IMR-90 (cell line): Measurements from ENCODE around the gene PITPNB. TPM values are rescaled to one million over a fixed set of nuclear protein-coding genes. Genes with fewer than 3 reads are reported as not detected.
A peak's percentile ranks its signal among the peaks of the same experiment; 100 is the strongest.

Experiments used
- ATAC-seq: fragments of 200-7000 bp; cut with Tn5 transposase; 2 replicates; pipeline ENCODE4 v1.9.1; 2020; ENCODE audit warnings: low read depth, mild to moderate bottlenecking, moderate library complexity
- BruUV-seq: library from RNA; stranded (reverse); fragments of 400-500 nt; replicated peaks from 2 replicates; lab custom pipeline; 2021; lab: Mats Ljungman, UMichigan
- CTCF ChIA-PET: fragments of 300-600 bp; formaldehyde crosslinking; extraction: SDS; loops from one replicate; lab custom pipeline; 2021; ENCODE audit warnings: antibody characterized with exemption; lab: Yijun Ruan, JAX
- POLR2A ChIA-PET: fragments of 300-600 bp; sonication (Branson Sonifier 250); formaldehyde crosslinking; loops from one replicate; lab custom pipeline; 2022; ENCODE audit warnings: antibody characterized with exemption; ENCODE audit not compliant: unreplicated experiment; lab: Charles Lee
- DNase-seq: peaks from one replicate; pipeline ENCODE4 v3.0.0; 2013
- H2AFZ ChIP-seq: replicated peaks from 2 replicates; pipeline ENCODE3; 2013; ENCODE audit warnings: low read length, mild to moderate bottlenecking; ENCODE audit not compliant: poor library complexity
- H2AK5ac ChIP-seq: 2 replicates; pipeline ENCODE4 v1.6.1; 2013; ENCODE audit warnings: low read depth, low read length, inconsistent platforms
- H2AK9ac ChIP-seq: replicated peaks from 2 replicates; pipeline ENCODE3; 2013; ENCODE audit warnings: mild to moderate bottlenecking, low read depth, low read length, moderate library complexity; ENCODE audit not compliant: poor library complexity
- H2BK120ac ChIP-seq: 2 replicates; pipeline ENCODE4 v1.6.1; 2013; ENCODE audit warnings: low read depth, low read length, inconsistent platforms
- H2BK15ac ChIP-seq: 3 replicates; pipeline ENCODE4 v1.6.1; 2013; ENCODE audit warnings: low read depth, low read length, inconsistent platforms
- H2BK20ac ChIP-seq: 2 replicates; pipeline ENCODE4 v1.6.1; 2013; ENCODE audit warnings: low read depth, mild to moderate bottlenecking, inconsistent platforms, low read length, moderate library complexity
- H2BK5ac ChIP-seq: 2 replicates; pipeline ENCODE4 v1.6.1; 2013; ENCODE audit warnings: mild to moderate bottlenecking, low read depth, low read length, inconsistent platforms; ENCODE audit not compliant: poor library complexity, severe bottlenecking
- H3K14ac ChIP-seq: replicated peaks from 2 replicates; pipeline ENCODE4 v1.6.1; 2013; ENCODE audit warnings: low read depth, low read length, inconsistent platforms
- H3K18ac ChIP-seq: 2 replicates; pipeline ENCODE4 v1.6.1; 2013; ENCODE audit warnings: low read depth, low read length, control low read depth
- H3K23ac ChIP-seq: 2 replicates; pipeline ENCODE4 v1.6.1; 2013; ENCODE audit warnings: low read depth, low read length, inconsistent platforms
- H3K27ac ChIP-seq: 2 replicates; pipeline ENCODE4 v1.5.1; 2013; ENCODE audit warnings: mild to moderate bottlenecking, control low read depth, low read length; ENCODE audit not compliant: insufficient read depth
- H3K27me3 ChIP-seq: 2 replicates; pipeline ENCODE4 v1.6.1; 2013; ENCODE audit warnings: low read length; ENCODE audit not compliant: control insufficient read depth, insufficient read depth
- H3K36me3 ChIP-seq: 2 replicates; pipeline ENCODE4 v1.6.1; 2013; ENCODE audit warnings: low read length, mixed read lengths; ENCODE audit not compliant: control insufficient read depth, insufficient read depth
- H3K4ac ChIP-seq: 2 replicates; pipeline ENCODE4 v1.6.1; 2013; ENCODE audit warnings: low read depth, low read length, inconsistent platforms
- H3K4me1 ChIP-seq: 2 replicates; pipeline ENCODE4 v1.6.1; 2013; ENCODE audit warnings: low read length, mixed read lengths; ENCODE audit not compliant: control insufficient read depth, insufficient read depth
- H3K4me2 ChIP-seq: 2 replicates; pipeline ENCODE4 v1.6.1; 2013; ENCODE audit warnings: low read depth, mild to moderate bottlenecking, control low read depth, low read length, moderate library complexity
- H3K4me3 ChIP-seq: 2 replicates; pipeline ENCODE4 v1.5.1; 2013; ENCODE audit warnings: low read depth, mild to moderate bottlenecking, control low read depth, low read length, moderate library complexity; ENCODE audit not compliant: insufficient read depth
- H3K56ac ChIP-seq: 2 replicates; pipeline ENCODE4 v1.6.1; 2013; ENCODE audit warnings: low read length, inconsistent platforms; ENCODE audit not compliant: insufficient read depth; ENCODE audit errors: extremely low read depth
- H3K79me1 ChIP-seq, 2 experiments: 2 replicates each; pipeline ENCODE4 v1.6.1; 2013; ENCODE audit warnings: low read length in 2 of 2, inconsistent platforms in 1 of 2, low read depth in 1 of 2
- H3K9ac ChIP-seq: 2 replicates; pipeline ENCODE4 v1.6.1; 2013; ENCODE audit warnings: low read depth, low read length, control low read depth
- H3K9me1 ChIP-seq: 2 replicates; pipeline ENCODE4 v1.6.1; 2013; ENCODE audit warnings: low read length, inconsistent platforms; ENCODE audit not compliant: insufficient read depth
- H3K9me3 ChIP-seq: 2 replicates; pipeline ENCODE4 v1.6.1; 2013; ENCODE audit warnings: low read length; ENCODE audit not compliant: control insufficient read depth, insufficient read depth
- H4K20me1 ChIP-seq: 2 replicates; pipeline ENCODE4 v1.6.1; 2013; ENCODE audit warnings: low read length, inconsistent platforms; ENCODE audit not compliant: insufficient read depth
- H4K5ac ChIP-seq: 2 replicates; pipeline ENCODE4 v1.6.1; 2013; ENCODE audit warnings: mild to moderate bottlenecking, low read depth, low read length, control low read depth
- H4K8ac ChIP-seq, 2 experiments: 2 replicates each; pipeline ENCODE4 v1.6.1; 2013; ENCODE audit warnings: low read depth in 2 of 2, low read length in 2 of 2, control low read depth in 1 of 2, inconsistent platforms in 1 of 2
- H4K91ac ChIP-seq: 2 replicates; pipeline ENCODE4 v1.6.1; 2013; ENCODE audit warnings: low read depth, low read length, inconsistent platforms; ENCODE audit not compliant: insufficient read depth
- CEBPB ChIP-seq: IDR thresholded peaks from 2 replicates; pipeline ENCODE4 v1.6.1; 2012; ENCODE audit warnings: low read depth, low read length, improper control_type of control experiment
- CHD1 ChIP-seq: IDR thresholded peaks from 2 replicates; pipeline ENCODE4 v1.6.1; 2012; ENCODE audit warnings: low read depth, low read length, improper control_type of control experiment
- ELK1 ChIP-seq: fragments of 150-350 bp; IDR thresholded peaks from 2 replicates; pipeline ENCODE4 v1.6.1; 2016; ENCODE audit warnings: low read depth, mild to moderate bottlenecking, low read length, moderate library complexity, borderline replicate concordance
- POLR2A ChIP-seq: IDR thresholded peaks from 2 replicates; pipeline ENCODE4 v1.6.1; 2012; ENCODE audit warnings: mild to moderate bottlenecking, low read depth, low read length
- RAD21 ChIP-seq: IDR thresholded peaks from 2 replicates; pipeline ENCODE4 v1.6.1; 2012; ENCODE audit warnings: low read length, improper control_type of control experiment
- RFX5 ChIP-seq: IDR thresholded peaks from 2 replicates; pipeline ENCODE4 v1.8.0; 2012; ENCODE audit warnings: low read depth, mild to moderate bottlenecking, low read length, moderate library complexity
- WGBS, 2 experiments: methylation state at CpG; one replicate each; pipeline versions ENCODE4 v1.1.5 to v1.1.7; 2013; ENCODE audit warnings: missing lambda C conversion rate in 2 of 2; ENCODE audit not compliant: insufficient read length in 1 of 2; ENCODE audit errors: extremely low coverage in 2 of 2; 5-methylcytosine and 5-hydroxymethylcytosine counted together
- dilution Hi-C: fragments of 300-500 bp; cut with HindIII; formaldehyde crosslinking; loops from one replicate; pipeline ENCODE4 v1.14.3; 2018; ENCODE audit warnings: low sequenced_read_pairs; ENCODE audit not compliant: unreplicated experiment
- in situ Hi-C: fragments of 300-500 bp; cut with MboI; formaldehyde crosslinking; loops from 3 replicates; pipeline ENCODE4 v1.14.3; 2019; ENCODE audit warnings: low sequenced_read_pairs, inconsistent platforms, mixed read lengths
- intact Hi-C: fragments of 100-400 bp; cut with micrococcal nuclease; formaldehyde crosslinking; loops from 2 replicates; pipeline ENCODE4 v1.10.0; 2022
- polyA plus RNA-seq, 3 experiments: library from polyadenylated mRNA; depleted of rRNA; stranded (reverse); fragments of >200 nt; gene quantifications; 2 replicates each; pipeline ENCODE4 v1.2.3, GENCODE V29; 2012; ENCODE audit warnings: low replicate concordance in 1 of 3
- total RNA-seq: library from RNA; depleted of rRNA; stranded (reverse); fragments of >200 nt; gene quantifications from 2 replicates; pipeline ENCODE4 v1.2.3, GENCODE V29; 2012

The PITPNB gene
- total and polyA plus RNA-seq, 2 of the 4 experiments (the other 2 are of a cell fraction): 19.7 to 54.5 TPM

GRCh38 chr22:27834364-27835185 is 84.5 kb downstream of the PITPNB start:
- no peak overlapping the region for H4K8ac ChIP-seq
- no peak overlapping the region for H2BK120ac ChIP-seq
- H3K9me1 ChIP-seq: peaks cover 7% of the 10 kb centered on the region
- H3K4me2 ChIP-seq: no peak overlapping the region
- no peak overlapping the region for H4K5ac ChIP-seq
- no peaks in the 10 kb centered on the region for H3K79me1 ChIP-seq
- no peak overlapping the region for H3K27ac ChIP-seq
- WGBS, 2 experiments: 80% methylated on average over 5 of the region's 20 CpGs; no CpG with 5 or more reads in 1 of the 2 experiments
- no peaks in the 10 kb centered on the region for H3K36me3 ChIP-seq
- H2AK9ac ChIP-seq: no peak overlapping the region
- H2BK15ac ChIP-seq: no peak overlapping the region
- no peaks in the 10 kb centered on the region for H4K20me1 ChIP-seq
- in situ Hi-C loops: no loop called here
- H2BK5ac ChIP-seq: no peak overlapping the region
- H2AK5ac ChIP-seq: no peak overlapping the region
- peak overlapping the region; percentile 72 for H3K4ac ChIP-seq
- H3K9ac ChIP-seq: no peak overlapping the region
- H3K4me1 ChIP-seq: peaks cover 5% of the 10 kb centered on the region; the same call in 1 of the 2 replicates
- no peak overlapping the region for H3K56ac ChIP-seq
- ATAC-seq (no peak), DNase-seq (no peak)
- no peak overlapping the region for H2BK20ac ChIP-seq
- no peaks in the 10 kb centered on the region for H3K27me3 ChIP-seq
- H4K91ac ChIP-seq: no peak overlapping the region
- dilution Hi-C loops: no loop called here
- H3K14ac ChIP-seq: no peak overlapping the region
- no peak overlapping the region for H2AFZ ChIP-seq
- TF ChIP-seq RFX5 (no peak), RAD21 (no peak), ELK1 (no peak), CHD1 (no peak), CEBPB (no peak), POLR2A (no peak)
- H3K4me3 ChIP-seq: no peak overlapping the region
- no TSS peak for BruUV-seq
- H3K9me3 ChIP-seq: peaks cover 3% of the 10 kb centered on the region; the same call in 1 of the 2 replicates
- H3K23ac ChIP-seq: no peak overlapping the region
- ChIA-PET CTCF (no interaction called here), POLR2A (no interaction called here)
- no peak overlapping the region for H3K18ac ChIP-seq
- intact Hi-C loops: no loop called here
